ENCODE measurements around the gene MAGIX. TPM values are rescaled to one million over a fixed set of nuclear protein-coding genes. Genes with fewer than 3 reads are reported as not detected.
A peak's percentile ranks its signal among the peaks of the same experiment; 100 is the strongest.

The MAGIX gene
- total and polyA plus RNA-seq, 2 of the 4 experiments (the other 2 are of a cell fraction): 0.72 to 1.1 TPM

DNA sequence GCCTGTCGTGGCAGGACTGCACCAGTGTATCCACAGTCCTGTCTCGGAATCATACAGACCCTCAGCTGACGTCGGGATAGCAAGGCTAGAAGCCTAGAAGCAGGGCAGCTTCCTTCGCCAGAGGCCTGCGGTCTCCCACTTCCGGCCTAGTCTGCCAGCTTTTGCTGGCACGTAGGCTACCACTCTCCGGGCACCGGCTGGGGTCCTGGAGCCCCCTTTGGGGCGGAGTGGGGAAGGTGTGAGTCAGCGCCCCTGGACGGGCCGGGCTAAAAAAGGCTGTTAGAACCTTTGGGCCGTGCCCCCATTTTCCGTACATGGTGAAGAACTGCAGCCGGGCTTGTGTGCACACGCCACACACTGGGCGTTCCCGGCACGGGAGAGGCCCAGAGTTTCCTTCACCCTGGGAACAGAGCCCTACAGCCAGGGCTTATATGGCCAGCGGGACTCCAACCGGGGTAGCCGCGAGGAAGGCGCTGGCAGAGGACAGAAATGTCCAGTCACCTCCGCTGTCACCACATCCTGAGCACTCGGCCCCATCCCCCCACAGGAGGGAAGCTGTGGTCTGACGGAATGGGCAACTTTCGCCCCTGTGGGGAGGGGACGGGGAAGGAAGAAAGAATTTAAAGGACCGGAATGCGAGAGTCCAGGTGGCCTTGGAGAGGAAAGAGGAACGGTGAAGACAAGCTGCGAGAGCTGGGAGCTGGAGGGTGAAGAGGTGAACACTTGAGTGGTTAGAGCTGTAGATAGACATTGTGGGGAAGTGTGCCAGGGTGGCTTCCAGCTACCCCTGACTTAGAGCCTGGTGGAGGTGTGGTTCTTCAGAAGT is 4.6 kb downstream of the MAGIX start:
- Histone ChIP-seq H3K9me1 (ENCODE audit: insufficient read depth, low read length) (no peaks in the 10 kb centered on the region), H3K79me1 (ENCODE audit: low read depth in 1 of 2, low read length in 2 of 2) (peaks cover 3% of the 10 kb centered on the region in 2 experiments; a peak in 3 of 4 replicates), H4K5ac (ENCODE audit: low read depth, low read length) (peak overlapping the region; percentile 86), H3K9me3 (ENCODE audit: control insufficient read depth, insufficient read depth, low read length) (no peaks in the 10 kb centered on the region; the same call in 1 of the 2 replicates), H3K4me2 (ENCODE audit: low read depth, low read length) (peak overlapping the region; percentile 80), H3K56ac (ENCODE audit: extremely low read depth, insufficient read depth, low read length) (peak overlapping the region; percentile 83; the same call in 1 of the 2 replicates), H3K23ac (ENCODE audit: low read depth, low read length) (peak overlapping the region; percentile 99), H2AK5ac (ENCODE audit: low read depth, low read length) (peak overlapping the region; percentile 91), H2BK20ac (ENCODE audit: low read depth, low read length) (peak overlapping the region; percentile 56), H3K4ac (ENCODE audit: low read depth, low read length) (peak overlapping the region; percentile 98), H3K27me3 (ENCODE audit: control insufficient read depth, insufficient read depth, low read length) (no peaks in the 10 kb centered on the region), H3K4me3 (ENCODE audit: insufficient read depth, low read depth, low read length) (peak overlapping the region; percentile 39), H4K8ac (ENCODE audit: low read depth in 2 of 2, low read length in 2 of 2) (peak overlapping the region; percentile 80 to 95), H2BK15ac (ENCODE audit: low read depth, low read length) (peak overlapping the region; percentile 93; the same call in 2 of the 3 replicates), H2AFZ (replicated peaks; ENCODE audit: low read length, poor library complexity) (peak overlapping the region; percentile 92), H3K27ac (ENCODE audit: insufficient read depth, low read length) (peak overlapping the region; percentile 91), H3K18ac (ENCODE audit: low read depth, low read length) (peak overlapping the region; percentile 87), H2AK9ac (replicated peaks; ENCODE audit: low read depth, low read length, poor library complexity) (peak overlapping the region; percentile 93), H2BK120ac (ENCODE audit: low read depth, low read length) (peak overlapping the region; percentile 91), H3K4me1 (ENCODE audit: control insufficient read depth, insufficient read depth, low read length) (peaks cover 9% of the 10 kb centered on the region), H3K36me3 (ENCODE audit: control insufficient read depth, insufficient read depth, low read length) (no peaks in the 10 kb centered on the region), H4K91ac (ENCODE audit: insufficient read depth, low read depth, low read length) (peak overlapping the region; percentile 98), H3K9ac (ENCODE audit: low read depth, low read length) (peak overlapping the region; percentile 69), H2BK5ac (ENCODE audit: low read depth, low read length, poor library complexity, severe bottlenecking) (peak overlapping the region; percentile 93), H4K20me1 (ENCODE audit: insufficient read depth, low read length) (no peaks in the 10 kb centered on the region; the same call in 1 of the 2 replicates), H3K14ac (replicated peaks; ENCODE audit: low read depth, low read length) (peak overlapping the region; percentile 96)
- in situ Hi-C loops (cut with MboI; ENCODE audit: low sequenced_read_pairs) (no loop called here), dilution Hi-C loops (cut with HindIII; ENCODE audit: low sequenced_read_pairs, unreplicated experiment) (no loop called here), intact Hi-C loops (cut with micrococcal nuclease) (loop anchor here (10.0 kb wide), 1 partner anchor 92 kb away; the partner anchor contains the start of genes PRAF2 and WDR45)
- ChIA-PET POLR2A (ENCODE audit: unreplicated experiment) (interaction anchor here (1.1 to 1.4 kb wide), 2 partner anchors 11 to 24 kb away, joined by 3 read pairs; no protein-coding TSS in a partner anchor), CTCF (interaction anchor here (0.6 to 1.3 kb wide), 2 partner anchors 11 to 208 kb away, joined by 3 read pairs; no protein-coding TSS in a partner anchor)
- ATAC-seq (ENCODE audit: low read depth): peak; percentile 50
- no TSS peak for BruUV-seq (replicated peaks)
- peak; percentile 73 for DNase-seq
- TF ChIP-seq BHLHE40 (IDR thresholded peaks at IDR 0.05; ENCODE audit: low read depth, low read length) (peak; percentile 60; the same call in 1 of the 2 replicates), POLR2A (IDR thresholded peaks at IDR 0.05; ENCODE audit: low read depth, low read length) (peak; percentile 40), RCOR1 (IDR thresholded peaks at IDR 0.05; ENCODE audit: insufficient replicate concordance, low read length) (no peak), NFE2L2 (IDR thresholded peaks at IDR 0.05; ENCODE audit: low read depth, low read length) (peak; percentile 27; the same call in 1 of the 2 replicates)
- WGBS, 2 experiments (ENCODE audit: extremely low coverage in 2 of 2, insufficient read length in 1 of 2): 58% methylated on average over 19 of the region's 35 CpGs; no CpG with 5 or more reads in 1 of the 2 experiments
